Mesenchymal stem cell (in vitro differentiated cells and primary cell): ENCODE measurements around the gene FHL1.
"Not testable (repeated sequence)": the region's sequence is repeated elsewhere in the genome, so short reads cannot be mapped to it uniquely, and the experiment has no call there.

Experiments used
- DNase-seq: peaks from one replicate; pipeline ENCODE4 v3.0.0-alpha.2; 2013
- H2AFZ ChIP-seq: one replicate; pipeline ENCODE4 v1.6.1; 2013; ENCODE audit warnings: low read depth, mild to moderate bottlenecking, control low read depth, inconsistent platforms, low read length, moderate library complexity
- H2AK5ac ChIP-seq: 2 replicates; pipeline ENCODE4 v1.6.1; 2013; ENCODE audit warnings: low read length, moderate library complexity, mild to moderate bottlenecking, inconsistent platforms; ENCODE audit not compliant: severe bottlenecking
- H2BK120ac ChIP-seq: one replicate; pipeline ENCODE4 v1.6.1; 2013; ENCODE audit warnings: low read depth, mild to moderate bottlenecking, inconsistent platforms, low read length, moderate library complexity
- H2BK12ac ChIP-seq, 2 experiments: one replicate each; pipeline ENCODE4 v1.6.1; 2013; ENCODE audit warnings: inconsistent platforms in 2 of 2, low read length in 2 of 2, mild to moderate bottlenecking in 2 of 2, moderate library complexity in 2 of 2, control low read depth in 1 of 2
- H2BK15ac ChIP-seq: one replicate; pipeline ENCODE4 v1.6.1; 2013; ENCODE audit warnings: mild to moderate bottlenecking, low read depth, inconsistent platforms; ENCODE audit not compliant: poor library complexity, severe bottlenecking
- H2BK5ac ChIP-seq: 2 replicates; pipeline ENCODE4 v1.6.1; 2013; ENCODE audit warnings: low read depth, mild to moderate bottlenecking, low read length, control low read depth, inconsistent platforms; ENCODE audit not compliant: poor library complexity, severe bottlenecking
- H3K14ac ChIP-seq, 2 experiments: one replicate each; pipeline ENCODE4 v1.6.1; 2013; ENCODE audit warnings: inconsistent platforms in 2 of 2, low read length in 2 of 2, control low read depth in 1 of 2, mild to moderate bottlenecking in 1 of 2, moderate library complexity in 1 of 2
- H3K18ac ChIP-seq, 2 experiments: one replicate each; pipeline ENCODE4 v1.6.1; 2013; ENCODE audit warnings: inconsistent platforms in 2 of 2, low read length in 2 of 2, control low read depth in 1 of 2, low read depth in 1 of 2, mild to moderate bottlenecking in 1 of 2
- H3K23ac ChIP-seq, 2 experiments: one replicate each; pipeline ENCODE4 v1.6.1; 2013; ENCODE audit warnings: inconsistent platforms in 2 of 2, low read length in 2 of 2, mild to moderate bottlenecking in 2 of 2, moderate library complexity in 2 of 2, control low read depth in 1 of 2
- H3K27ac ChIP-seq: 2 replicates; pipeline ENCODE4 v1.5.1; 2013; ENCODE audit warnings: mild to moderate bottlenecking, moderate library complexity, low read length, control low read depth, inconsistent platforms; ENCODE audit not compliant: poor library complexity, severe bottlenecking
- H3K27me3 ChIP-seq, 2 experiments: 2 replicates each; pipeline versions ENCODE4 v1.6.1 to v1.7.0; 2013; ENCODE audit warnings: low read length in 2 of 2, mild to moderate bottlenecking in 2 of 2, moderate library complexity in 2 of 2, control low read depth in 1 of 2, inconsistent platforms in 1 of 2; ENCODE audit not compliant: control insufficient read depth in 1 of 2, insufficient read depth in 1 of 2
- H3K36me3 ChIP-seq, 2 experiments: 2 replicates each; pipeline versions ENCODE4 v1.6.1 to v1.7.0; 2013; ENCODE audit warnings: low read length in 2 of 2, control low read depth in 1 of 2, inconsistent platforms in 1 of 2, low read depth in 1 of 2, mild to moderate bottlenecking in 1 of 2; ENCODE audit not compliant: insufficient read depth in 2 of 2, control insufficient read depth in 1 of 2
- H3K4ac ChIP-seq, 2 experiments: one replicate each; pipeline ENCODE4 v1.6.1; 2013; ENCODE audit warnings: inconsistent platforms in 2 of 2, low read length in 2 of 2, mild to moderate bottlenecking in 2 of 2, moderate library complexity in 2 of 2, control low read depth in 1 of 2, low read depth in 1 of 2
- H3K4me1 ChIP-seq: 2 replicates; pipeline ENCODE4 v1.6.1; 2013; ENCODE audit warnings: low read depth, low read length, control low read depth; ENCODE audit not compliant: control insufficient read depth, insufficient read depth
- H3K4me2 ChIP-seq: 2 replicates; pipeline ENCODE4 v1.6.1; 2013; ENCODE audit warnings: low read length, mild to moderate bottlenecking, inconsistent platforms; ENCODE audit not compliant: poor library complexity, severe bottlenecking
- H3K4me3 ChIP-seq, 2 experiments: 2 replicates each; pipeline versions ENCODE4 v1.5.1 to v1.7.0; 2013; ENCODE audit warnings: low read length in 2 of 2, mild to moderate bottlenecking in 2 of 2, control low read depth in 1 of 2, low read depth in 1 of 2; ENCODE audit not compliant: insufficient read depth in 1 of 2
- H3K79me1 ChIP-seq: replicated peaks from 2 replicates; pipeline ENCODE4 v1.6.1; 2013; ENCODE audit warnings: mild to moderate bottlenecking, control low read depth, low read length, inconsistent platforms; ENCODE audit not compliant: poor library complexity, severe bottlenecking
- H3K9ac ChIP-seq: 2 replicates; pipeline ENCODE4 v1.7.0; 2013; ENCODE audit warnings: mild to moderate bottlenecking, low read length, moderate library complexity
- H3K9me3 ChIP-seq: 2 replicates; pipeline ENCODE4 v1.7.0; 2013; ENCODE audit warnings: mild to moderate bottlenecking, low read length; ENCODE audit not compliant: control insufficient read depth
- H4K8ac ChIP-seq: one replicate; pipeline ENCODE4 v1.6.1; 2013; ENCODE audit warnings: inconsistent platforms, mild to moderate bottlenecking, low read length, moderate library complexity
- H4K91ac ChIP-seq: one replicate; pipeline ENCODE4 v1.6.1; 2013; ENCODE audit warnings: mild to moderate bottlenecking, low read length, inconsistent platforms
- WGBS: methylation state at CpG from one replicate; pipeline ENCODE4 v1.1.7; 2013; ENCODE audit warnings: mixed read lengths; 5-methylcytosine and 5-hydroxymethylcytosine counted together

FHL1 gene

GRCh38 chrX:136237849-136238248 is 90.5 kb downstream of the FHL1 start:
- not testable (repeated sequence) for H3K27ac ChIP-seq, H2AFZ ChIP-seq, H2BK15ac ChIP-seq, H3K4me1 ChIP-seq, H3K4ac ChIP-seq, H3K18ac ChIP-seq, H3K14ac ChIP-seq, H2BK120ac ChIP-seq, H2BK5ac ChIP-seq, H3K4me3 ChIP-seq, H3K9me3 ChIP-seq, H2BK12ac ChIP-seq, H4K8ac ChIP-seq, DNase-seq, H2AK5ac ChIP-seq, H3K27me3 ChIP-seq, H3K9ac ChIP-seq, H3K23ac ChIP-seq, H4K91ac ChIP-seq, H3K79me1 ChIP-seq, H3K4me2 ChIP-seq
- no CpG with 5 or more reads among the region's 4 CpGs for WGBS
- H3K36me3 ChIP-seq = peaks cover 3 to 84% of the 10 kb centered on the region in 2 experiments

- H2AK5ac ChIP-seq = no peak overlapping the region
- H3K23ac ChIP-seq = no peak overlapping the region
- no peak overlapping the region for H4K91ac ChIP-seq
- no peak overlapping the region for H2BK5ac ChIP-seq
- peaks cover 9 to 40% of the 10 kb centered on the region in 2 experiments for H3K36me3 ChIP-seq
- peaks cover 8% of the 10 kb centered on the region for H3K79me1 ChIP-seq
- H3K4me3 ChIP-seq = no peak overlapping the region
- no peak overlapping the region for H3K18ac ChIP-seq
- peaks cover 0 to 14% of the 10 kb centered on the region in 2 experiments for H3K27me3 ChIP-seq
- H3K4me1 ChIP-seq = no peaks in the 10 kb centered on the region
- no peak overlapping the region for H2AFZ ChIP-seq
- no peak overlapping the region for H4K8ac ChIP-seq
- no peak overlapping the region for H2BK15ac ChIP-seq
- H3K14ac ChIP-seq = no peak overlapping the region
- no peak for DNase-seq
- no peaks in the 10 kb centered on the region for H3K9me3 ChIP-seq
- H3K9ac ChIP-seq = no peak overlapping the region
- no peak overlapping the region for H3K4ac ChIP-seq
- WGBS = no CpG with 5 or more reads among the region's 6 CpGs
- H2BK12ac ChIP-seq = no peak overlapping the region
- H3K4me2 ChIP-seq = no peak overlapping the region
- H3K27ac ChIP-seq = no peak overlapping the region
- no peak overlapping the region for H2BK120ac ChIP-seq
These were observed 98.9 kb downstream of the FHL1 start for GRCh38 chrX:136246201-136246600.

GRCh38 chrX:136250191-136251040 is 103.1 kb downstream of the FHL1 start:
- Histone ChIP-seq H4K8ac (no peak overlapping the region), H4K91ac (no peak overlapping the region), H3K23ac (no peak overlapping the region), H3K36me3 (no peaks in the 10 kb centered on the region), H3K79me1 (no peaks in the 10 kb centered on the region), H2BK120ac (no peak overlapping the region), H3K18ac (peak overlapping the region; percentile 5 to 66), H3K27me3 (peaks cover 0 to 15% of the 10 kb centered on the region in 2 experiments), H2BK12ac (no peak overlapping the region), H3K4me3 (peak overlapping the region; percentile 79 to 80), H3K9me3 (no peaks in the 10 kb centered on the region), H3K4me1 (peaks cover 1% of the 10 kb centered on the region), H2BK15ac (peak overlapping the region; percentile 95), H3K4ac (peak overlapping the region in 1 of 2 experiments; percentile 58), H3K4me2 (peak overlapping the region; percentile 30), H2AFZ (peak overlapping the region; percentile 39), H2BK5ac (no peak overlapping the region), H3K14ac (no peak overlapping the region), H2AK5ac (no peak overlapping the region), H3K27ac (no peak overlapping the region), H3K9ac (peak overlapping the region; percentile 84)
- peak; percentile 59 for DNase-seq
- WGBS = 3% methylated on average over 31 of the region's 53 CpGs
